ENCODE results near the gene PRR20G.

- TF ChIP-seq ESRRA (IDR thresholded peaks at IDR 0.05; ENCODE audit: borderline replicate concordance, low read depth): no peak
- no peak for TF ChIP-seq E2F5 (CRISPR knock-in tag; IDR thresholded peaks at IDR 0.05)
- no peak for TF ChIP-seq MLX (CRISPR knock-in tag; conservative IDR thresholded peaks at IDR 0.05)
- TF ChIP-seq ZC3H4 (CRISPR knock-in tag; IDR thresholded peaks at IDR 0.05; ENCODE audit: borderline replicate concordance): no peak
- TF ChIP-seq HOMEZ (CRISPR knock-in tag; IDR thresholded peaks at IDR 0.05): no peak
- TF ChIP-seq REST (IDR thresholded peaks at IDR 0.05; ENCODE audit: borderline replicate concordance): no peak
- no peak for TF ChIP-seq REST (CRISPR knock-in tag; IDR thresholded peaks at IDR 0.05; ENCODE audit: low read depth)
- TF ChIP-seq PHF8 (IDR thresholded peaks at IDR 0.05; ENCODE audit: borderline replicate concordance, low read length): no peak
- no peak for TF ChIP-seq CTCF (IDR thresholded peaks at IDR 0.05 in 2 of 3, conservative IDR thresholded peaks at IDR 0.05 in 1 of 3; ENCODE audit: insufficient read depth in 2 of 3, low read depth in 1 of 3, low read length in 3 of 3)
- no peak for TF ChIP-seq SMARCE1 (IDR thresholded peaks at IDR 0.05)
- no peak for TF ChIP-seq EZH2 (IDR thresholded peaks at IDR 0.05; ENCODE audit: borderline replicate concordance, low read depth, low read length)
- TF ChIP-seq CBX8 (IDR thresholded peaks at IDR 0.05; ENCODE audit: borderline replicate concordance, extremely low read depth, low read depth, low read length, poor library complexity, severe bottlenecking): no peak
Observed at GRCh38 chr3:127264794-127265514, 22.9 kb downstream of the PRR20G start.
